Endothelial cell of umbilical vein (primary cell): ENCODE data around the gene DENND2A. TPM values are rescaled to one million over a fixed set of nuclear protein-coding genes. Genes with fewer than 3 reads are reported as not detected.

Source experiments
- BruUV-seq: library from RNA; stranded (reverse); fragments of 400-500 nt; replicated peaks from 2 replicates; lab custom pipeline; 2021; lab: Mats Ljungman, UMichigan
- CTCF ChIA-PET: fragments of 300-600, 350-600 bp; sonication (Branson Sonifier 250); formaldehyde crosslinking; loops from one replicate; lab custom pipeline; 2021; ENCODE audit warnings: antibody characterized with exemption, inconsistent platforms; lab: Charles Lee
- POLR2A ChIA-PET: fragments of 300-600, 350-600 bp; sonication (Branson Sonifier 250); formaldehyde crosslinking; loops from one replicate; lab custom pipeline; 2021; ENCODE audit warnings: antibody characterized with exemption, inconsistent platforms; lab: Charles Lee
- DNase-seq: peaks from one replicate; pipeline ENCODE4 v3.0.0-alpha.2; 2011; ENCODE audit warnings: low read depth, low spot score
- FAIRE-seq: peaks from 2 replicates; lab custom pipeline; 2011; peaks lifted over from hg19 to GRCh38; lab: Jason Lieb, UNC
- H2AFZ ChIP-seq: 2 replicates; pipeline ENCODE4 v1.6.0; 2012; ENCODE audit warnings: low read depth, low read length, control low read depth, inconsistent platforms
- H3K27ac ChIP-seq: 2 replicates; pipeline ENCODE4 v1.5.1; 2011; ENCODE audit warnings: low read depth, mild to moderate bottlenecking, control low read depth, low read length, moderate library complexity; ENCODE audit not compliant: insufficient read depth
- H3K27me3 ChIP-seq, 2 experiments: 2 replicates each; pipeline versions ENCODE4 v1.6.0 to v1.6.1; 2011; ENCODE audit warnings: low read length in 2 of 2, mixed read lengths in 1 of 2; ENCODE audit not compliant: control insufficient read depth in 2 of 2, insufficient read depth in 2 of 2
- H3K36me3 ChIP-seq, 2 experiments: 2 replicates in 1 of 2; 3 replicates in 1 of 2; pipeline ENCODE4 v1.5.1; 2011; ENCODE audit warnings: low read length in 2 of 2, mild to moderate bottlenecking in 1 of 2, moderate library complexity in 1 of 2; ENCODE audit not compliant: control insufficient read depth in 2 of 2, insufficient read depth in 2 of 2; ENCODE audit errors: extremely low read depth in 1 of 2
- H3K4me1 ChIP-seq: 3 replicates; pipeline ENCODE4 v1.5.1; 2011; ENCODE audit warnings: mild to moderate bottlenecking, low read length; ENCODE audit not compliant: control insufficient read depth, insufficient read depth; ENCODE audit errors: extremely low read depth
- H3K4me2 ChIP-seq: 2 replicates; pipeline ENCODE4 v1.6.1; 2011; ENCODE audit warnings: low read length, control low read depth, mixed read lengths; ENCODE audit not compliant: insufficient read depth
- H3K4me3 ChIP-seq, 3 experiments: fragments of 200-600 bp in 1 of 3; sonication (generic), shearing (Covaris generic) in 1 of 3; replicated peaks in 1 of 3; 2 replicates each; pipeline ENCODE4 v1.5.1; 2011 to 2016; ENCODE audit warnings: control low read depth in 3 of 3, low read length in 3 of 3, mild to moderate bottlenecking in 2 of 3, inconsistent platforms in 1 of 3, low read depth in 1 of 3, moderate library complexity in 1 of 3; ENCODE audit not compliant: insufficient read depth in 1 of 3
- H3K79me2 ChIP-seq: 2 replicates; pipeline ENCODE4 v1.6.0; 2012; ENCODE audit warnings: low read length, inconsistent platforms; ENCODE audit not compliant: control insufficient read depth, insufficient read depth
- H3K9ac ChIP-seq: replicated peaks from 2 replicates; pipeline ENCODE3; 2011; ENCODE audit warnings: low read length, control low read depth; ENCODE audit not compliant: insufficient read depth; ENCODE audit errors: extremely low read depth
- H3K9me1 ChIP-seq: replicated peaks from 3 replicates; pipeline ENCODE4 v1.6.0; 2011; ENCODE audit warnings: mild to moderate bottlenecking, low read length; ENCODE audit not compliant: control insufficient read depth, insufficient read depth; ENCODE audit errors: extremely low read depth
- H3K9me3 ChIP-seq: replicated peaks from 2 replicates; pipeline ENCODE4 v1.5.1; 2012; ENCODE audit warnings: low read length, inconsistent platforms; ENCODE audit not compliant: control insufficient read depth, insufficient read depth
- H4K20me1 ChIP-seq: replicated peaks from 2 replicates; pipeline ENCODE3; 2011; ENCODE audit warnings: mild to moderate bottlenecking, low read length; ENCODE audit not compliant: control insufficient read depth, insufficient read depth; ENCODE audit errors: extremely low read depth
- EZH2 ChIP-seq: IDR thresholded peaks from 2 replicates; pipeline ENCODE4 v1.6.1; 2012; ENCODE audit warnings: borderline replicate concordance, low read depth, mild to moderate bottlenecking, moderate library complexity, low read length, inconsistent platforms; ENCODE audit not compliant: severe bottlenecking
- FOS ChIP-seq: IDR thresholded peaks from 2 replicates; pipeline ENCODE4 v1.6.1; 2011; ENCODE audit warnings: mild to moderate bottlenecking, low read length, moderate library complexity, borderline replicate concordance; ENCODE audit not compliant: insufficient read depth
- GATA2 ChIP-seq: IDR thresholded peaks from 2 replicates; pipeline ENCODE4 v1.7.0; 2011; ENCODE audit warnings: low read depth, mild to moderate bottlenecking, moderate library complexity, mixed read lengths, low read length; ENCODE audit not compliant: insufficient read length, insufficient read depth
- JUN ChIP-seq: IDR thresholded peaks from 2 replicates; pipeline ENCODE4 v1.6.1; 2011; ENCODE audit warnings: borderline replicate concordance, low read depth; ENCODE audit not compliant: insufficient read length, insufficient read depth
- MAX ChIP-seq: IDR thresholded peaks from 2 replicates; pipeline ENCODE4 v1.6.1; 2011; ENCODE audit not compliant: insufficient read depth, insufficient read length
- MYC ChIP-seq: IDR thresholded peaks from one replicate; pipeline ENCODE4 v1.6.1; 2011; ENCODE audit warnings: mild to moderate bottlenecking, low read depth, low read length
- POLR2A ChIP-seq: IDR thresholded peaks from 2 replicates; pipeline ENCODE4 v1.6.1; 2012; ENCODE audit warnings: low read depth, mild to moderate bottlenecking, control low read depth, low read length
- POLR2AphosphoS5 ChIP-seq: IDR thresholded peaks from 2 replicates; pipeline ENCODE4 v1.6.1; 2012; ENCODE audit warnings: low read depth, mild to moderate bottlenecking, control low read depth, low read length, moderate library complexity; ENCODE audit not compliant: insufficient read depth
- dilution Hi-C: fragments of 300-500 bp; cut with MboI; formaldehyde crosslinking; loops from one replicate; pipeline ENCODE4 v1.15.0; 2019; ENCODE audit warnings: low sequenced_read_pairs; ENCODE audit not compliant: extremely low pct_ligation_motif_present
- intact Hi-C: fragments of 100-400 bp; cut with micrococcal nuclease; formaldehyde crosslinking; loops from one replicate; pipeline ENCODE4 v1.10.0; 2022
- polyA plus RNA-seq, 4 experiments: library from polyadenylated mRNA; depleted of rRNA in 3 of 4; stranded (reverse) in 3 of 4; unstranded in 1 of 4; fragments of >200 nt; gene quantifications; 2 replicates each; pipeline versions ENCODE4 v1.2.1 to v1.2.3, GENCODE V29; 2011 to 2012; ENCODE audit warnings: missing spikeins in 1 of 4
- total RNA-seq: library from RNA; stranded (reverse); gene quantifications from 2 replicates; pipeline ENCODE4 v1.2.3, GENCODE V29; 2021
- TF ChIP-seq, protein P1 (sequence below), 2 donors: IDR thresholded peaks; 1 replicate in 1 of 2; 2 replicates in 1 of 2; pipeline ENCODE4 v1.5.1; 2011; ENCODE audit warnings: low read length in 2 of 2, mild to moderate bottlenecking in 2 of 2, moderate library complexity in 2 of 2, control low read depth in 1 of 2, inconsistent platforms in 1 of 2, low read depth in 1 of 2; ENCODE audit not compliant: insufficient read depth in 1 of 2; ENCODE audit errors: extremely low read depth in 1 of 2

DENND2A gene
- total and polyA plus RNA-seq, 2 donors (not counting 3 experiments of a cell fraction or from before 2014, with no cell fraction given), result 0.33 TPM; not detected in 1

DNA sequence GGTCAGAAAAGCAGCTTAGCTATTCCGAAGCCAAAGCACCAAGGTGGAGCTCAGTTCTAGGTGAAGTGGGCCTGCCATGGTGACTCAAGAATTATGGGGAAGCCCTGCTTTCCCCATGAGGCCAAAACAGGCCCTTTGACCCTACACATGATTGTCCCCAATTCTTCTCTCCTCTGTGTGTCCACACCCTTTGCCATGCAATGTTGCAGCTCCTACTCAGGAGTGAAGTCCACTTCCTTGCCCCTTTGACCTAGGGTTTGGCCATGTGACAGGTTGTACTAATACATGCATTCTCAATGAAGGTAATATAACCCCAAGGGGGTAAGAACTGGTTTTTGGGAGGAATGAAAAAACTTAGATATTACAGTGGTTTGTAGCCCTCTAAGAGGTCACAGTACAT is 93.7 kb downstream of the DENND2A start:
- no peak for FAIRE-seq
- Histone ChIP-seq H3K27me3 (no peaks in the 10 kb centered on the region), H2AFZ (no peak overlapping the region), H3K36me3 (no peaks in the 10 kb centered on the region), H3K4me1 (no peaks in the 10 kb centered on the region), H3K9ac (no peak overlapping the region), H3K9me3 (no peaks in the 10 kb centered on the region), H4K20me1 (no peaks in the 10 kb centered on the region), H3K27ac (no peak overlapping the region), H3K79me2 (no peaks in the 10 kb centered on the region), H3K9me1 (no peaks in the 10 kb centered on the region), H3K4me3 (no peak overlapping the region), H3K4me2 (no peak overlapping the region)
- BruUV-seq, result no TSS peak
- no peak for DNase-seq
- dilution Hi-C loops (no loop called here), intact Hi-C loops (no loop called here)
- CTCF ChIA-PET, result no interaction called here
- no peak for TF ChIP-seq MAX
- POLR2A ChIA-PET, result no interaction called here

DNA sequence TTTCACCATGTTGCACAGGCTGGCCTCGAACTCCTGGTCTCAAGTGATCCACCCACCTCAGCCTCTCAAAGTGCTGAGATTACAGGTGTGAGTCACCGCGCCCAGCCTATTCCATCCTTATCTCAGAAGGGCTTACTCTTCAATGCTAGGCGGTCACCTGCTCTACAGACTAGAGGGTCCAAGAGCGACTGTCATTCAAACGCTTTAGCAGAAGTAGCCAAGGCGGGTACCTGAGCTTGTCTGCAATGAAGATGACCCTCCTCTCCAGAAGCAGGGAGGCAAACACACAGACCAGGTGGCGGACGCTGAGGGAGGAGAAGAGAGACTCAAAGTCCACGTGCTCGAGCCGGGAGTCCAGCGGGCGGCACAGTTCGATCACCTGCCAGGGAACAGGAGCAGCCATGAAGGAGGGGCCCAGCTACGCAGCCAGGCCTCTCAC is 96.2 kb downstream of the DENND2A start:
- ChIA-PET POLR2A (no interaction called here), CTCF (no interaction called here)
- no peaks in the 10 kb centered on the region for H4K20me1 ChIP-seq
- dilution Hi-C loops, result no loop called here
- intact Hi-C loops, result no loop called here
- no peak overlapping the region for H2AFZ ChIP-seq
- H3K36me3 ChIP-seq, result no peaks in the 10 kb centered on the region
- TF ChIP-seq FOS (no peak), POLR2AphosphoS5 (no peak), POLR2A (no peak), EZH2 (no peak), MAX (no peak), JUN (no peak), MYC (no peak), GATA2 (no peak)
- TF ChIP-seq, protein P1, sequence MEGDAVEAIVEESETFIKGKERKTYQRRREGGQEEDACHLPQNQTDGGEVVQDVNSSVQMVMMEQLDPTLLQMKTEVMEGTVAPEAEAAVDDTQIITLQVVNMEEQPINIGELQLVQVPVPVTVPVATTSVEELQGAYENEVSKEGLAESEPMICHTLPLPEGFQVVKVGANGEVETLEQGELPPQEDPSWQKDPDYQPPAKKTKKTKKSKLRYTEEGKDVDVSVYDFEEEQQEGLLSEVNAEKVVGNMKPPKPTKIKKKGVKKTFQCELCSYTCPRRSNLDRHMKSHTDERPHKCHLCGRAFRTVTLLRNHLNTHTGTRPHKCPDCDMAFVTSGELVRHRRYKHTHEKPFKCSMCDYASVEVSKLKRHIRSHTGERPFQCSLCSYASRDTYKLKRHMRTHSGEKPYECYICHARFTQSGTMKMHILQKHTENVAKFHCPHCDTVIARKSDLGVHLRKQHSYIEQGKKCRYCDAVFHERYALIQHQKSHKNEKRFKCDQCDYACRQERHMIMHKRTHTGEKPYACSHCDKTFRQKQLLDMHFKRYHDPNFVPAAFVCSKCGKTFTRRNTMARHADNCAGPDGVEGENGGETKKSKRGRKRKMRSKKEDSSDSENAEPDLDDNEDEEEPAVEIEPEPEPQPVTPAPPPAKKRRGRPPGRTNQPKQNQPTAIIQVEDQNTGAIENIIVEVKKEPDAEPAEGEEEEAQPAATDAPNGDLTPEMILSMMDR (IDR thresholded peaks at IDR 0.05; ENCODE audit: extremely low read depth in 1 of 2, insufficient read depth in 1 of 2, low read depth in 1 of 2, low read length in 2 of 2), result no peak
- no peak overlapping the region for H3K27ac ChIP-seq
- BruUV-seq, result no TSS peak
- no peak overlapping the region for H3K4me3 ChIP-seq
- no peak for FAIRE-seq
- no peaks in the 10 kb centered on the region for H3K79me2 ChIP-seq
- H3K9ac ChIP-seq, result no peak overlapping the region
- no peaks in the 10 kb centered on the region for H3K4me1 ChIP-seq
- no peak for DNase-seq
- H3K9me1 ChIP-seq, result no peaks in the 10 kb centered on the region
- H3K4me2 ChIP-seq, result no peak overlapping the region
- no peaks in the 10 kb centered on the region for H3K9me3 ChIP-seq
- H3K27me3 ChIP-seq, result no peaks in the 10 kb centered on the region
